ENCODE results near the gene AGBL1. TPM values are rescaled to one million over a fixed set of nuclear protein-coding genes. Genes with fewer than 3 reads are reported as not detected.

Gene AGBL1
- total RNA-seq, 2 donors from 2014 or later: not detected

- Histone ChIP-seq H3K27me3 (no peaks in the 10 kb centered on the region), H3K9me3 (no peaks in the 10 kb centered on the region), H3K4me3 (no peak overlapping the region), H3K4me1 (no peaks in the 10 kb centered on the region), H3K36me3 (replicated peaks in 1 of 2; ENCODE audit: insufficient read depth in 1 of 2, low read depth in 2 of 2) (no peaks in the 10 kb centered on the region), H3K27ac (no peak overlapping the region)
- DNase-seq: no peak
- WGBS, 2 donors: 79 to 87% methylated on average over 11 to 15 of the region's 15 CpGs
- intact Hi-C loops (cut with DNase I): no loop called here
- TF ChIP-seq POLR2A (IDR thresholded peaks at IDR 0.05): no peak
- TF ChIP-seq CTCF (IDR thresholded peaks at IDR 0.05): no peak
- no peak for ATAC-seq
Observed at GRCh38 chr15:86247249-86247955, 167.7 kb downstream of the AGBL1 start.

GRCh38 chr15:86255247-86255646 is 175.6 kb downstream of the AGBL1 start:
- no peak for ATAC-seq
- 28 to 33% methylated on average over 2 of the region's 2 CpGs for WGBS, 2 donors
- intact Hi-C loops (cut with DNase I): no loop called here

GRCh38 chr15:86256628-86257027 is 177.0 kb downstream of the AGBL1 start:
- TF ChIP-seq CTCF (IDR thresholded peaks at IDR 0.05): no peak
- no peak for TF ChIP-seq POLR2A (IDR thresholded peaks at IDR 0.05)
- H3K36me3 ChIP-seq (replicated peaks in 1 of 2; ENCODE audit: insufficient read depth in 1 of 2, low read depth in 2 of 2): no peaks in the 10 kb centered on the region
- ATAC-seq (no peak), DNase-seq (no peak)
- H3K27me3 ChIP-seq: no peaks in the 10 kb centered on the region
- H3K4me3 ChIP-seq: no peak overlapping the region
- WGBS, 2 donors: 67 to 70% methylated on average over 6 of the region's 6 CpGs
- H3K9me3 ChIP-seq: no peaks in the 10 kb centered on the region
- H3K27ac ChIP-seq: no peak overlapping the region
- no peaks in the 10 kb centered on the region for H3K4me1 ChIP-seq
- intact Hi-C loops (cut with DNase I): no loop called here

More at GRCh38 chr15:86255247-86255646, 175.6 kb downstream of the AGBL1 start:
- Histone ChIP-seq H3K4me3 (no peak overlapping the region), H3K27ac (no peak overlapping the region), H3K27me3 (no peaks in the 10 kb centered on the region), H3K4me1 (no peaks in the 10 kb centered on the region), H3K36me3 (replicated peaks in 1 of 2; ENCODE audit: insufficient read depth in 1 of 2, low read depth in 2 of 2) (no peaks in the 10 kb centered on the region), H3K9me3 (no peaks in the 10 kb centered on the region)
- no peak for TF ChIP-seq CTCF (IDR thresholded peaks at IDR 0.05)
- TF ChIP-seq POLR2A (IDR thresholded peaks at IDR 0.05): no peak
- DNase-seq: no peak

- Histone ChIP-seq H3K27ac (no peak overlapping the region), H3K9me3 (no peaks in the 10 kb centered on the region), H3K27me3 (no peaks in the 10 kb centered on the region), H3K36me3 (replicated peaks in 1 of 2; ENCODE audit: insufficient read depth in 1 of 2, low read depth in 2 of 2) (no peaks in the 10 kb centered on the region), H3K4me3 (no peak overlapping the region), H3K4me1 (no peaks in the 10 kb centered on the region)
- ATAC-seq (no peak), DNase-seq (no peak)
- intact Hi-C loops (cut with DNase I): no loop called here
- no peak for TF ChIP-seq CTCF (IDR thresholded peaks at IDR 0.05)
- no peak for TF ChIP-seq POLR2A (IDR thresholded peaks at IDR 0.05)
- 31 to 34% methylated on average over 5 of the region's 5 CpGs for WGBS, 2 donors
Observed at GRCh38 chr15:86259589-86259988, 179.9 kb downstream of the AGBL1 start.

GRCh38 chr15:86263230-86263629 is 183.6 kb downstream of the AGBL1 start:
- H3K27me3 ChIP-seq: no peaks in the 10 kb centered on the region
- no peak overlapping the region for H3K4me3 ChIP-seq
- intact Hi-C loops (cut with DNase I): no loop called here
- H3K36me3 ChIP-seq (replicated peaks in 1 of 2; ENCODE audit: insufficient read depth in 1 of 2, low read depth in 2 of 2): no peaks in the 10 kb centered on the region
- no peak for DNase-seq
- TF ChIP-seq POLR2A (IDR thresholded peaks at IDR 0.05) (no peak), CTCF (IDR thresholded peaks at IDR 0.05) (no peak)
- WGBS, 2 donors: 57 to 65% methylated on average over 2 of the region's 2 CpGs
- H3K9me3 ChIP-seq: no peaks in the 10 kb centered on the region
- H3K4me1 ChIP-seq: peaks cover 7% of the 10 kb centered on the region
- ATAC-seq: no peak
- no peak overlapping the region for H3K27ac ChIP-seq
